Endodermal cell (in vitro differentiated cells): ENCODE measurements around the gene RHBDF2. TPM values are rescaled to one million over a fixed set of nuclear protein-coding genes. Genes with fewer than 3 reads are reported as not detected.
A peak's percentile ranks its signal among the peaks of the same experiment; 100 is the strongest.

ENCODE experiments used
- DNase-seq: peaks from one replicate; pipeline ENCODE4 v3.0.0-alpha.2; 2017
- H3K27ac ChIP-seq: 2 replicates; pipeline ENCODE4 v1.5.1; 2013; ENCODE audit warnings: mild to moderate bottlenecking, low read depth, low read length, moderate library complexity
- H3K27me3 ChIP-seq: 2 replicates; pipeline ENCODE4 v1.6.1; 2013; ENCODE audit warnings: mild to moderate bottlenecking, low read length, moderate library complexity; ENCODE audit not compliant: insufficient read depth, control insufficient read depth, poor library complexity, severe bottlenecking
- H3K36me3 ChIP-seq: 2 replicates; pipeline ENCODE4 v1.7.0; 2013; ENCODE audit warnings: mild to moderate bottlenecking, low read length, moderate library complexity; ENCODE audit not compliant: control insufficient read depth, insufficient read depth
- H3K4me1 ChIP-seq: one replicate; pipeline ENCODE4 v1.7.0; 2013; ENCODE audit warnings: low read length; ENCODE audit not compliant: control insufficient read depth, insufficient read depth
- H3K4me3 ChIP-seq: 2 replicates; pipeline ENCODE4 v1.5.1; 2013; ENCODE audit warnings: mild to moderate bottlenecking, low read length, moderate library complexity
- H3K9ac ChIP-seq: 2 replicates; pipeline ENCODE4 v1.6.1; 2013; ENCODE audit warnings: mild to moderate bottlenecking, low read length, moderate library complexity; ENCODE audit not compliant: poor library complexity, severe bottlenecking; ENCODE audit errors: extremely low read depth
- H3K9me3 ChIP-seq: 2 replicates; pipeline ENCODE4 v1.6.1; 2013; ENCODE audit warnings: mild to moderate bottlenecking, low read length, moderate library complexity; ENCODE audit not compliant: control insufficient read depth
- H3K27ac Mint-ChIP-seq: 2 replicates; pipeline ENCODE4 v1.8.0; 2020; ENCODE audit warnings: mixed read lengths
- H3K27me3 Mint-ChIP-seq: 2 replicates; pipeline ENCODE4 v1.8.0; 2021; ENCODE audit warnings: mild to moderate bottlenecking, mixed read lengths; ENCODE audit not compliant: insufficient read depth
- H3K36me3 Mint-ChIP-seq: 2 replicates; pipeline ENCODE4 v1.8.0; 2020; ENCODE audit warnings: low read depth, mixed read lengths
- H3K4me1 Mint-ChIP-seq: 2 replicates; pipeline ENCODE4 v1.8.0; 2020; ENCODE audit warnings: mixed read lengths
- H3K4me3 Mint-ChIP-seq: 2 replicates; pipeline ENCODE4 v1.8.0; 2020; ENCODE audit warnings: mild to moderate bottlenecking, moderate library complexity, mixed read lengths
- H3K9me3 Mint-ChIP-seq: 2 replicates; pipeline ENCODE4 v1.8.0; 2020; ENCODE audit warnings: mild to moderate bottlenecking, mixed read lengths
- WGBS, 2 experiments: methylation state at CpG; one replicate each; pipeline versions ENCODE4 v1.1.5 to v1.1.7; 2013; ENCODE audit warnings: missing lambda C conversion rate in 2 of 2, mixed read lengths in 1 of 2; ENCODE audit not compliant: insufficient coverage in 1 of 2, insufficient read length in 1 of 2; 5-methylcytosine and 5-hydroxymethylcytosine counted together
- total RNA-seq, 2 donors: library from RNA; stranded (reverse); fragmentation: NEBNext Ultra II Directional in 1 of 2; extraction: Animal tissue kit (Norgen Biotek cat#: 25700) in 1 of 2; gene quantifications; 2 replicates in 1 of 2; 3 replicates in 1 of 2; pipeline ENCODE4 v1.2.1, GENCODE V29; 2021
- TF ChIP-seq, protein P1 (sequence below): fragments of 200-600 bp; sonication (generic); conservative IDR thresholded peaks from 2 replicates; pipeline ENCODE4 v1.5.0; 2021; ENCODE audit warnings: antibody characterized with exemption, mild to moderate bottlenecking

The RHBDF2 gene
- total RNA-seq, 2 donors from 2014 or later: 28.5 to 31.1 TPM

DNA sequence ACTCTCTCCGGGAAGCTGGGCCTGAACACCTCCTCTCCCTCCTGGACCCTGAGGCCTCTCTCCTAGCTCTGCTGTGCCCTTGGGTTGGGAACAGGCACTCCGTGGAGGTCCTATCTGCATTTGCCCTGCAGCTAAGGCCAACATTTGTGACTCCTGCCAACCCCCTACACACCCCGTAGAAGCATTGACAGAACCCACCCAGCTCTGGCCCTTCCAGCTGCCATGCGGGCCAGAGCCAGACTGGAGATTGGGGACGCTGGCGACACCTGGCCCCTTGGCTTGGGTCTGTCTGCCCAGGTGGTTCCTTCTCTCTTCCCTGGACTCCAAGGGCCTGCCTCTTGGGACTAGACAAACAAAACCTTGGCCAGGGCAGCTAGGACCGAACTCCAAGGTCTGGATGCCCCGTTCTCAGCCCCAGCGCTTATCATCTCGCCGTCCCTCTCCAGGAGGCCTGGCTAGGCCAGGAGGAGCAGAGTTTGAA, 644 bp upstream of the RHBDF2 start:
- Histone ChIP-seq H3K27ac (no peak overlapping the region), H3K36me3 (no peaks in the 10 kb centered on the region), H3K4me3 (no peak overlapping the region), H3K27me3 (no peaks in the 10 kb centered on the region), H3K9me3 (no peaks in the 10 kb centered on the region), H3K4me1 (no peaks in the 10 kb centered on the region), H3K9ac (no peak overlapping the region)
- peaks cover 45% of the 10 kb centered on the region for H3K4me1 Mint-ChIP-seq
- no peaks in the 10 kb centered on the region for H3K36me3 Mint-ChIP-seq
- TF ChIP-seq, protein P1, sequence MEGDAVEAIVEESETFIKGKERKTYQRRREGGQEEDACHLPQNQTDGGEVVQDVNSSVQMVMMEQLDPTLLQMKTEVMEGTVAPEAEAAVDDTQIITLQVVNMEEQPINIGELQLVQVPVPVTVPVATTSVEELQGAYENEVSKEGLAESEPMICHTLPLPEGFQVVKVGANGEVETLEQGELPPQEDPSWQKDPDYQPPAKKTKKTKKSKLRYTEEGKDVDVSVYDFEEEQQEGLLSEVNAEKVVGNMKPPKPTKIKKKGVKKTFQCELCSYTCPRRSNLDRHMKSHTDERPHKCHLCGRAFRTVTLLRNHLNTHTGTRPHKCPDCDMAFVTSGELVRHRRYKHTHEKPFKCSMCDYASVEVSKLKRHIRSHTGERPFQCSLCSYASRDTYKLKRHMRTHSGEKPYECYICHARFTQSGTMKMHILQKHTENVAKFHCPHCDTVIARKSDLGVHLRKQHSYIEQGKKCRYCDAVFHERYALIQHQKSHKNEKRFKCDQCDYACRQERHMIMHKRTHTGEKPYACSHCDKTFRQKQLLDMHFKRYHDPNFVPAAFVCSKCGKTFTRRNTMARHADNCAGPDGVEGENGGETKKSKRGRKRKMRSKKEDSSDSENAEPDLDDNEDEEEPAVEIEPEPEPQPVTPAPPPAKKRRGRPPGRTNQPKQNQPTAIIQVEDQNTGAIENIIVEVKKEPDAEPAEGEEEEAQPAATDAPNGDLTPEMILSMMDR: no peak
- H3K4me3 Mint-ChIP-seq: peak overlapping the region; percentile 78
- H3K27me3 Mint-ChIP-seq: peaks cover 5% of the 10 kb centered on the region
- no peaks in the 10 kb centered on the region for H3K9me3 Mint-ChIP-seq
- 81 to 82% methylated on average over 7 to 11 of the region's 11 CpGs for WGBS, 2 experiments
- DNase-seq: no peak
- peak overlapping the region; percentile 80 for H3K27ac Mint-ChIP-seq

DNA sequence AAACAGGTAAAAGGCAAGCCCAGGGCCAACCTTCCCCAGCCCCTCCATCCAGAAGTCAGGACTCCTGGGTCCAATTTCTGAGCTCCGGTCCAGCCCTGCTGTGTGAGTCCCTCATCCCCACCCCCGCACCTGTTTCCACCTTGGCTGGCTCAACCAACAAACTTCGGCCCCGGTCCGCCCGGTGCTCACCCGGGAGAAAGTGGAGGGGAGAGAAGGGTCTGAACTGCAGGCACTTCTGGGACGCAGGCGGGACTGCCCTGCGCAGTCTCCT, 541 bp downstream of the RHBDF2 start:
- peak overlapping the region; percentile 26 for H3K27ac Mint-ChIP-seq
- Histone ChIP-seq H3K27me3 (no peaks in the 10 kb centered on the region), H3K27ac (no peak overlapping the region), H3K9me3 (no peaks in the 10 kb centered on the region), H3K9ac (peak overlapping the region; percentile 59), H3K36me3 (no peaks in the 10 kb centered on the region), H3K4me3 (peak overlapping the region; percentile 90), H3K4me1 (no peaks in the 10 kb centered on the region)
- peak overlapping the region; percentile 78 for H3K4me3 Mint-ChIP-seq
- DNase-seq: no peak
- no peaks in the 10 kb centered on the region for H3K9me3 Mint-ChIP-seq
- H3K27me3 Mint-ChIP-seq: no peaks in the 10 kb centered on the region
- H3K4me1 Mint-ChIP-seq: peaks cover 45% of the 10 kb centered on the region
- WGBS, 2 experiments: 0 to 1% methylated on average over 3 to 10 of the region's 10 CpGs
- TF ChIP-seq, protein P1: no peak
- H3K36me3 Mint-ChIP-seq: no peaks in the 10 kb centered on the region

DNA sequence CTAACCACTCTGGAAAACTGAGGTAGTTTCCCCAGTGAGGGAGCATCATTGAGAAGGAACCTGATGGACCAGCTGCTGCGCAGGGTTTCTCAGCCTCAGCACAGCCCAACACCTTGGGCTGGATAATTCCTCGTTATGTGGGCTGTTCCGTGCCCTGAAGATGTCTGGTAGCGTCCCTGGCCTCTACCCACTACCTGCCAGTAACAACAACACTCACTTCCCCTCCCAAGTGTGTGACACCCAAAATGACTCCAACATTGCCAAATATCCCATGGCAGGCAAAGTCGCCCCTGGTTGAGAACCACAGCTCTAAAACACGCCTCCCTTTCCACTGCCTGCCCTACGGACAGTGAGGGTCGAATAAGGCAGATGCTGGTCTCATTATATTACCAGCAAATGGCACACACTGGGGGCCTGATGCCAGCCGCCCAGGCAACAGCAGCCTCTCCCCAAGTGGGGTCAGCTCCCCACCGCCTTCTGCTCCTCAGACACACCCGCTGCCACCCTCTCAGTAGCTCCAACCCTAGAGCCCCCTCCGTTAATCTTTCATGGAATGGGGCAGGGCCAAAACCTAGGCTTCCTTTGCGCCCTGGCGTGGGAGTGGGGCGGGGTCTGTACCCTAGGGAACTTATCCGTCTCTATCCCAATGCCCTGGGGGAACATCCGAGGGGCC, 1.0 kb downstream of the RHBDF2 start:
- DNase-seq: no peak
- Histone ChIP-seq H3K27me3 (no peaks in the 10 kb centered on the region), H3K4me1 (no peaks in the 10 kb centered on the region), H3K36me3 (no peaks in the 10 kb centered on the region), H3K9me3 (no peaks in the 10 kb centered on the region), H3K27ac (no peak overlapping the region), H3K4me3 (peak overlapping the region; percentile 90), H3K9ac (peak overlapping the region; percentile 59)
- TF ChIP-seq, protein P1: no peak
- 53 to 76% methylated on average over 6 to 17 of the region's 17 CpGs for WGBS, 2 experiments
- H3K36me3 Mint-ChIP-seq: no peaks in the 10 kb centered on the region
- H3K9me3 Mint-ChIP-seq: no peaks in the 10 kb centered on the region
- H3K4me3 Mint-ChIP-seq: peak overlapping the region; percentile 78
- H3K27me3 Mint-ChIP-seq: no peaks in the 10 kb centered on the region
- H3K4me1 Mint-ChIP-seq: peaks cover 45% of the 10 kb centered on the region
- no peak overlapping the region for H3K27ac Mint-ChIP-seq
